HS-5 (cell line): Measurements from ENCODE around the gene RARRES2.

ENCODE experiments used
- DNase-seq: peaks from one replicate; pipeline ENCODE4 v3.0.0-alpha.2; 2012; ENCODE audit warnings: low read depth

The RARRES2 gene

GRCh38 chr7:150376560-150376959 is 35.1 kb upstream of the RARRES2 start:
- no peak for DNase-seq

GRCh38 chr7:150375662-150376521 is 34.5 kb upstream of the RARRES2 start:
- no peak for DNase-seq

GRCh38 chr7:150374472-150374871 is 33.0 kb upstream of the RARRES2 start:
- no peak for DNase-seq

- no peak for DNase-seq
Measured at GRCh38 chr7:150374026-150374425, 32.6 kb upstream of the RARRES2 start.

GRCh38 chr7:150373049-150373801 is 31.8 kb upstream of the RARRES2 start:
- no peak for DNase-seq

- DNase-seq, result no peak
Measured at GRCh38 chr7:150372271-150373048, 31.0 kb upstream of the RARRES2 start.

GRCh38 chr7:150371996-150372270 is 30.5 kb upstream of the RARRES2 start:
- DNase-seq, result no peak

GRCh38 chr7:150371131-150371995 is 29.9 kb upstream of the RARRES2 start:
- no peak for DNase-seq

- DNase-seq, result no peak
Measured at GRCh38 chr7:150370612-150371071, 29.2 kb upstream of the RARRES2 start.

- no peak for DNase-seq
Measured at GRCh38 chr7:150369748-150370501, 28.5 kb upstream of the RARRES2 start.

GRCh38 chr7:150368884-150369747 is 27.7 kb upstream of the RARRES2 start:
- DNase-seq, result no peak

GRCh38 chr7:150368096-150368883 is 26.9 kb upstream of the RARRES2 start, which contains the start of gene REPIN1:
REPIN1 (plus strand) TSS chr7:150368822; CDS start chr7:150369712, 890 bp downstream.
- no peak for DNase-seq

GRCh38 chr7:150367677-150368095 is 26.3 kb upstream of the RARRES2 start:
- DNase-seq, result no peak

GRCh38 chr7:150365673-150366398 is 24.4 kb upstream of the RARRES2 start:
- no peak for DNase-seq

- no peak for DNase-seq
Measured at GRCh38 chr7:150365194-150365593, 23.8 kb upstream of the RARRES2 start.

- DNase-seq, result no peak
Measured at GRCh38 chr7:150363872-150364271, 22.4 kb upstream of the RARRES2 start.

GRCh38 chr7:150363370-150363769 is 21.9 kb upstream of the RARRES2 start:
- DNase-seq, result no peak
